Liver (tissue), 9 donors: ENCODE measurements around the gene HMG20A. TPM values are rescaled to one million over a fixed set of nuclear protein-coding genes. Genes with fewer than 3 reads are reported as not detected.
A peak's percentile ranks its signal among the peaks of the same experiment; 100 is the strongest.

Experiments
- DNase-seq: peaks from one replicate; pipeline ENCODE4 v3.0.0-alpha.2; 2017; ENCODE audit warnings: low spot score
- H3K27ac ChIP-seq, 2 donors: one replicate each; pipeline ENCODE4 v1.7.0; 2013; ENCODE audit warnings: inconsistent platforms in 2 of 2, low read length in 2 of 2, control low read depth in 1 of 2, low read depth in 1 of 2, mild to moderate bottlenecking in 1 of 2
- H3K27me3 ChIP-seq, 4 donors: one replicate each; pipeline versions ENCODE4 v1.6.1 to v1.7.0; 2013; ENCODE audit warnings: low read length in 3 of 4, inconsistent platforms in 1 of 4, mild to moderate bottlenecking in 1 of 4, moderate library complexity in 1 of 4; ENCODE audit not compliant: control insufficient read depth in 4 of 4, insufficient read depth in 4 of 4
- H3K36me3 ChIP-seq, 4 donors: one replicate each; pipeline versions ENCODE4 v1.6.1 to v1.7.0; 2013; ENCODE audit warnings: low read length in 3 of 4, mild to moderate bottlenecking in 3 of 4, low read depth in 1 of 4, moderate library complexity in 1 of 4; ENCODE audit not compliant: control insufficient read depth in 4 of 4, insufficient read depth in 3 of 4
- H3K4me1 ChIP-seq, 4 donors: one replicate each; pipeline versions ENCODE4 v1.6.1 to v1.7.0; 2013; ENCODE audit warnings: low read length in 3 of 4, mild to moderate bottlenecking in 3 of 4, moderate library complexity in 1 of 4; ENCODE audit not compliant: control insufficient read depth in 4 of 4, insufficient read depth in 4 of 4
- H3K4me3 ChIP-seq, 3 donors: one replicate each; pipeline versions ENCODE4 v1.6.1 to v1.7.0; 2013; ENCODE audit warnings: low read length in 3 of 3, control low read depth in 1 of 3, low read depth in 1 of 3, mild to moderate bottlenecking in 1 of 3
- H3K9ac ChIP-seq, 2 donors: one replicate each; pipeline ENCODE4 v1.7.0; 2013; ENCODE audit warnings: low read length in 2 of 2, mild to moderate bottlenecking in 2 of 2, moderate library complexity in 2 of 2, control low read depth in 1 of 2, low read depth in 1 of 2
- H3K9me3 ChIP-seq, 4 donors: one replicate each; pipeline versions ENCODE4 v1.6.1 to v1.7.0; 2013; ENCODE audit warnings: low read length in 3 of 4; ENCODE audit not compliant: control insufficient read depth in 4 of 4
- CTCF ChIP-seq: fragments of 150-350 bp; IDR thresholded peaks from 2 replicates; pipeline ENCODE4 v1.5.1; 2017; ENCODE audit warnings: improper control_type of control experiment, low read depth, low read length; ENCODE audit not compliant: missing input control
- FOXA2 ChIP-seq: IDR thresholded peaks from 2 replicates; pipeline ENCODE4 v1.6.1; 2016; ENCODE audit warnings: antibody characterized with exemption
- HNF4G ChIP-seq: IDR thresholded peaks from 2 replicates; pipeline ENCODE4 v1.6.1; 2016; ENCODE audit warnings: antibody characterized with exemption
- JUND ChIP-seq, 2 donors: IDR thresholded peaks; 2 replicates each; pipeline ENCODE4 v1.6.1; 2016; ENCODE audit warnings: antibody characterized with exemption in 2 of 2
- NR2F2 ChIP-seq: IDR thresholded peaks from 2 replicates; pipeline ENCODE4 v1.6.1; 2016; ENCODE audit warnings: antibody characterized with exemption
- RXRA ChIP-seq, 2 donors: IDR thresholded peaks; 2 replicates each; pipeline ENCODE4 v1.6.1; 2017 to 2018; ENCODE audit warnings: antibody characterized with exemption in 2 of 2, mild to moderate bottlenecking in 1 of 2
- SP1 ChIP-seq: IDR thresholded peaks from 2 replicates; pipeline ENCODE4 v1.6.1; 2018; ENCODE audit warnings: antibody characterized with exemption, mild to moderate bottlenecking
- TAF1 ChIP-seq: conservative IDR thresholded peaks from 2 replicates; pipeline ENCODE4 v1.6.1; 2016; ENCODE audit warnings: antibody characterized with exemption, mild to moderate bottlenecking
- WGBS: extraction: QIAGEN DNeasy Blood & Tissue Kit; methylation state at CpG from one replicate; pipeline ENCODE4 v1.1.7; 2013; 5-methylcytosine and 5-hydroxymethylcytosine counted together
- polyA plus RNA-seq, 2 donors: library from polyadenylated mRNA; stranded (reverse) in 1 of 2; unstranded in 1 of 2; fragments of 200-250 nt in 1 of 2; fragments of >200 nt in 1 of 2; fragmentation: Nextera tagmentation in 1 of 2; extraction: Ambion mirVana in 1 of 2; gene quantifications; one replicate each; pipeline versions ENCODE4 v1.2.1 to v1.2.3, GENCODE V29; 2013 to 2015
- total RNA-seq, 2 donors: library from RNA; depleted of rRNA; stranded (reverse); fragments of >200 nt; gene quantifications; one replicate each; pipeline ENCODE4 v1.2.3, GENCODE V29; 2014
- TF ChIP-seq, protein P1 (sequence below): IDR thresholded peaks from 2 replicates; pipeline ENCODE4 v1.6.1; 2016; ENCODE audit warnings: antibody characterized with exemption, mild to moderate bottlenecking
- TF ChIP-seq, protein P2 (sequence below): IDR thresholded peaks from 2 replicates; pipeline ENCODE4 v1.6.1; 2016; ENCODE audit warnings: antibody characterized with exemption
- donor health status: healthy.
- donor health status: healthy.
- donor health status: healthy.
- donor health status: healthy.
- donor health status: healthy.

Gene HMG20A
- total and polyA plus RNA-seq, 4 donors = 7.7 to 19.4 (median 13.3) TPM

DNA sequence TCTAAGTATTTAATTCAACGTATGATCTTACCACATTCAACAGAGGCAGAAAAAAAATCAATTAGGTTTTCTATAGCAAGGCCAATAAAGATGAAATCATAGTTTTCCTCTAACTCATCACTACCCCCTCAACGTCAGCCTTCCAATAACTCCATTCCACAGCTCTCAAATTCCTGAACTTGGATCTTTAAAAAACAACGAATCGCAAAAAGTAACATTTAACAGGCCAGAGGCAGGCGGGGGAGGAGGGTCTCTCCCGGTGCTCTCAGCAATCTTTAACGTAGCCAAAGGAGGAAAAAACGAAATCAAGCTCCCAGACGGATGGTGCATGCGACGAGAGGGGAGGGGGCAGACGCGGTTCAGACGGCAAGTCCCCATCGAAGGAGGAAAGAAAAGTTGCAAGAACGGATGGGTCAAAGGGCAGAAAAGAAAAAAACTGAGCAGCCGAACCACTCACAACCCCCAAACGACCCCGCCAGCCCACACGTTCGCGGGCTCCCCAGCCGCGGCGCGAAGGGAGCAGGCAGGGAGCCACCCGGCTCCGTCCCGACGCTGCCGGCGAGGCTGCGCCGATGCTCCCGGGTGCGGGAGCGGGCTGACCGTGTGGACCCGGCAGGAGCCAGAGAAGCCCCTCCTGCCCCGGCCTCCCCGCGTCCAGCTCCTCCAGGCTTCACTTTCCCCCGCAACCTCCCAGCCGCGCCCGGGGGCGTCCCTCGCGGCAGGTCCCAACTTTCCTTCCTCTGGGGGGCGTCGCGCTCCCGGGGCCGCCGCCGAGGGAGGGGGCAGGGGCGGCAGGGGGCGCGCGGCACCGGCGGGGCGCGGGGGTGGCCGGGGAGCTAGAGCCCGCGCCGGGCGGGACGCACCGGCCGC is 1.5 kb upstream of the HMG20A start (continued):
- TF ChIP-seq, protein P1, sequence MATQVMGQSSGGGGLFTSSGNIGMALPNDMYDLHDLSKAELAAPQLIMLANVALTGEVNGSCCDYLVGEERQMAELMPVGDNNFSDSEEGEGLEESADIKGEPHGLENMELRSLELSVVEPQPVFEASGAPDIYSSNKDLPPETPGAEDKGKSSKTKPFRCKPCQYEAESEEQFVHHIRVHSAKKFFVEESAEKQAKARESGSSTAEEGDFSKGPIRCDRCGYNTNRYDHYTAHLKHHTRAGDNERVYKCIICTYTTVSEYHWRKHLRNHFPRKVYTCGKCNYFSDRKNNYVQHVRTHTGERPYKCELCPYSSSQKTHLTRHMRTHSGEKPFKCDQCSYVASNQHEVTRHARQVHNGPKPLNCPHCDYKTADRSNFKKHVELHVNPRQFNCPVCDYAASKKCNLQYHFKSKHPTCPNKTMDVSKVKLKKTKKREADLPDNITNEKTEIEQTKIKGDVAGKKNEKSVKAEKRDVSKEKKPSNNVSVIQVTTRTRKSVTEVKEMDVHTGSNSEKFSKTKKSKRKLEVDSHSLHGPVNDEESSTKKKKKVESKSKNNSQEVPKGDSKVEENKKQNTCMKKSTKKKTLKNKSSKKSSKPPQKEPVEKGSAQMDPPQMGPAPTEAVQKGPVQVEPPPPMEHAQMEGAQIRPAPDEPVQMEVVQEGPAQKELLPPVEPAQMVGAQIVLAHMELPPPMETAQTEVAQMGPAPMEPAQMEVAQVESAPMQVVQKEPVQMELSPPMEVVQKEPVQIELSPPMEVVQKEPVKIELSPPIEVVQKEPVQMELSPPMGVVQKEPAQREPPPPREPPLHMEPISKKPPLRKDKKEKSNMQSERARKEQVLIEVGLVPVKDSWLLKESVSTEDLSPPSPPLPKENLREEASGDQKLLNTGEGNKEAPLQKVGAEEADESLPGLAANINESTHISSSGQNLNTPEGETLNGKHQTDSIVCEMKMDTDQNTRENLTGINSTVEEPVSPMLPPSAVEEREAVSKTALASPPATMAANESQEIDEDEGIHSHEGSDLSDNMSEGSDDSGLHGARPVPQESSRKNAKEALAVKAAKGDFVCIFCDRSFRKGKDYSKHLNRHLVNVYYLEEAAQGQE = no peak
- TF ChIP-seq SP1 (no peak), FOXA2 (no peak), NR2F2 (no peak), TAF1 (no peak)

DNA sequence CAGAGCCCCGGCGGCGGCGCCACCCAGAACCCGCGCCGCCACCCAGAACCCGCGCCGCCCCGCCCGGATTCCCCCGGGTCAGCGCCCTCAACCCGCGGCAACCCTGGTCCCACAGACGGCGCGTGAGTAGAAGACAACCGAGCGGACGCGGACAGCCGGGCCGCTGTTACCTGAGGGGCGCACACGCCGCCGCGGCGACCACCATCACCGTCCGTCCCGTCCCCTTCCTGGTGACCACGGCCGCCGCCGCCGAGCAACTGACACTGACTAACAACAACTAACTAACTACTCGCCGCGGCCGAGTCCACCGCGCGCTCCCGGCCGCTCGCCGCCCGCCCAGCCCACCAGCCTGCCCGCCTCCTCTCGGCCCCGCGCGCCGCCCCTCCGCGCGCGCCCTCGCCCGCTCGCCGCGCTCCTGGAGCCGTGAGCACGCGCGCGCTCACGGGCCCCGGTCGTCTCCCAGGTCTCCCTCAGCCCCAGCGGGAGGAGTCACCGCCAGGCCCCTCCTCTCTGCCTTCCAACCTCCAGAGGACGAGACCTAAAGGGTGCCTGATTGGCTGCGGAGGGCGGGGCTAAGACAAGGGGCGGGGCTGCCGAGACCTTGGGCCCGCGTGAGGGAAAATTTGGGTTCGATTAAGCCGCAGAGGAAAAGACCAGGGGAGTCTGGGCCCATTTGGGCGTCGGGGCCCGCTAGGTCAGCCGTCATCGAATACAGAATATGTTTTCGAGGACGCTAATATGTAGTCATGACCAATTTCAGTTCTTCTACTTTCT is 665 bp upstream of the HMG20A start, which contains the start of gene PEAK1:
Gene PEAK1, minus strand, starts transcription at position 269 of the 774 bp plus-strand sequence. CDS start 238,178 bp downstream, outside the sequence.
- no peaks in the 10 kb centered on the region for H3K36me3 ChIP-seq
- peak within 1 kb of the TSS; percentile 88 to 99 for H3K9ac ChIP-seq
- under 1% methylated on average over 92 of the region's 92 CpGs for WGBS
- H3K4me3 ChIP-seq = peak within 1 kb of the TSS; percentile 86 to 99 (median 93)
- no peaks in the 10 kb centered on the region for H3K27me3 ChIP-seq
- peaks cover 2 to 42% (median 22%) of the 10 kb centered on the region in 4 donors for H3K4me1 ChIP-seq
- TF ChIP-seq NR2F2 = no peak
- TF ChIP-seq FOXA2 = no peak
- TF ChIP-seq SP1 = peak; percentile 65
- TF ChIP-seq, protein P1 = peak; percentile 51
- no peak for TF ChIP-seq CTCF
- TF ChIP-seq, protein P2, sequence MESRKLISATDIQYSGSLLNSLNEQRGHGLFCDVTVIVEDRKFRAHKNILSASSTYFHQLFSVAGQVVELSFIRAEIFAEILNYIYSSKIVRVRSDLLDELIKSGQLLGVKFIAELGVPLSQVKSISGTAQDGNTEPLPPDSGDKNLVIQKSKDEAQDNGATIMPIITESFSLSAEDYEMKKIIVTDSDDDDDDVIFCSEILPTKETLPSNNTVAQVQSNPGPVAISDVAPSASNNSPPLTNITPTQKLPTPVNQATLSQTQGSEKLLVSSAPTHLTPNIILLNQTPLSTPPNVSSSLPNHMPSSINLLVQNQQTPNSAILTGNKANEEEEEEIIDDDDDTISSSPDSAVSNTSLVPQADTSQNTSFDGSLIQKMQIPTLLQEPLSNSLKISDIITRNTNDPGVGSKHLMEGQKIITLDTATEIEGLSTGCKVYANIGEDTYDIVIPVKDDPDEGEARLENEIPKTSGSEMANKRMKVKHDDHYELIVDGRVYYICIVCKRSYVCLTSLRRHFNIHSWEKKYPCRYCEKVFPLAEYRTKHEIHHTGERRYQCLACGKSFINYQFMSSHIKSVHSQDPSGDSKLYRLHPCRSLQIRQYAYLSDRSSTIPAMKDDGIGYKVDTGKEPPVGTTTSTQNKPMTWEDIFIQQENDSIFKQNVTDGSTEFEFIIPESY = peak; percentile 9
- peak in 1 of 2 donors; percentile 3 for TF ChIP-seq RXRA (IDR thresholded peaks at IDR 0.05)
- TF ChIP-seq HNF4G = no peak
- no peak for TF ChIP-seq JUND (IDR thresholded peaks at IDR 0.05)
- DNase-seq = peak; percentile 100
- H3K9me3 ChIP-seq = no peaks in the 10 kb centered on the region
- peak within 1 kb of the TSS; percentile 97 to 100 for H3K27ac ChIP-seq
